ENCODE results near the gene LYST. TPM values are rescaled to one million over a fixed set of nuclear protein-coding genes. Genes with fewer than 3 reads are reported as not detected.

The LYST gene
- total and polyA plus RNA-seq, 2 of the 8 experiments (the other 6 are each of a cell fraction or from before 2014, with no cell fraction given) = 0.29 to 0.58 TPM

- TF ChIP-seq, protein P1, sequence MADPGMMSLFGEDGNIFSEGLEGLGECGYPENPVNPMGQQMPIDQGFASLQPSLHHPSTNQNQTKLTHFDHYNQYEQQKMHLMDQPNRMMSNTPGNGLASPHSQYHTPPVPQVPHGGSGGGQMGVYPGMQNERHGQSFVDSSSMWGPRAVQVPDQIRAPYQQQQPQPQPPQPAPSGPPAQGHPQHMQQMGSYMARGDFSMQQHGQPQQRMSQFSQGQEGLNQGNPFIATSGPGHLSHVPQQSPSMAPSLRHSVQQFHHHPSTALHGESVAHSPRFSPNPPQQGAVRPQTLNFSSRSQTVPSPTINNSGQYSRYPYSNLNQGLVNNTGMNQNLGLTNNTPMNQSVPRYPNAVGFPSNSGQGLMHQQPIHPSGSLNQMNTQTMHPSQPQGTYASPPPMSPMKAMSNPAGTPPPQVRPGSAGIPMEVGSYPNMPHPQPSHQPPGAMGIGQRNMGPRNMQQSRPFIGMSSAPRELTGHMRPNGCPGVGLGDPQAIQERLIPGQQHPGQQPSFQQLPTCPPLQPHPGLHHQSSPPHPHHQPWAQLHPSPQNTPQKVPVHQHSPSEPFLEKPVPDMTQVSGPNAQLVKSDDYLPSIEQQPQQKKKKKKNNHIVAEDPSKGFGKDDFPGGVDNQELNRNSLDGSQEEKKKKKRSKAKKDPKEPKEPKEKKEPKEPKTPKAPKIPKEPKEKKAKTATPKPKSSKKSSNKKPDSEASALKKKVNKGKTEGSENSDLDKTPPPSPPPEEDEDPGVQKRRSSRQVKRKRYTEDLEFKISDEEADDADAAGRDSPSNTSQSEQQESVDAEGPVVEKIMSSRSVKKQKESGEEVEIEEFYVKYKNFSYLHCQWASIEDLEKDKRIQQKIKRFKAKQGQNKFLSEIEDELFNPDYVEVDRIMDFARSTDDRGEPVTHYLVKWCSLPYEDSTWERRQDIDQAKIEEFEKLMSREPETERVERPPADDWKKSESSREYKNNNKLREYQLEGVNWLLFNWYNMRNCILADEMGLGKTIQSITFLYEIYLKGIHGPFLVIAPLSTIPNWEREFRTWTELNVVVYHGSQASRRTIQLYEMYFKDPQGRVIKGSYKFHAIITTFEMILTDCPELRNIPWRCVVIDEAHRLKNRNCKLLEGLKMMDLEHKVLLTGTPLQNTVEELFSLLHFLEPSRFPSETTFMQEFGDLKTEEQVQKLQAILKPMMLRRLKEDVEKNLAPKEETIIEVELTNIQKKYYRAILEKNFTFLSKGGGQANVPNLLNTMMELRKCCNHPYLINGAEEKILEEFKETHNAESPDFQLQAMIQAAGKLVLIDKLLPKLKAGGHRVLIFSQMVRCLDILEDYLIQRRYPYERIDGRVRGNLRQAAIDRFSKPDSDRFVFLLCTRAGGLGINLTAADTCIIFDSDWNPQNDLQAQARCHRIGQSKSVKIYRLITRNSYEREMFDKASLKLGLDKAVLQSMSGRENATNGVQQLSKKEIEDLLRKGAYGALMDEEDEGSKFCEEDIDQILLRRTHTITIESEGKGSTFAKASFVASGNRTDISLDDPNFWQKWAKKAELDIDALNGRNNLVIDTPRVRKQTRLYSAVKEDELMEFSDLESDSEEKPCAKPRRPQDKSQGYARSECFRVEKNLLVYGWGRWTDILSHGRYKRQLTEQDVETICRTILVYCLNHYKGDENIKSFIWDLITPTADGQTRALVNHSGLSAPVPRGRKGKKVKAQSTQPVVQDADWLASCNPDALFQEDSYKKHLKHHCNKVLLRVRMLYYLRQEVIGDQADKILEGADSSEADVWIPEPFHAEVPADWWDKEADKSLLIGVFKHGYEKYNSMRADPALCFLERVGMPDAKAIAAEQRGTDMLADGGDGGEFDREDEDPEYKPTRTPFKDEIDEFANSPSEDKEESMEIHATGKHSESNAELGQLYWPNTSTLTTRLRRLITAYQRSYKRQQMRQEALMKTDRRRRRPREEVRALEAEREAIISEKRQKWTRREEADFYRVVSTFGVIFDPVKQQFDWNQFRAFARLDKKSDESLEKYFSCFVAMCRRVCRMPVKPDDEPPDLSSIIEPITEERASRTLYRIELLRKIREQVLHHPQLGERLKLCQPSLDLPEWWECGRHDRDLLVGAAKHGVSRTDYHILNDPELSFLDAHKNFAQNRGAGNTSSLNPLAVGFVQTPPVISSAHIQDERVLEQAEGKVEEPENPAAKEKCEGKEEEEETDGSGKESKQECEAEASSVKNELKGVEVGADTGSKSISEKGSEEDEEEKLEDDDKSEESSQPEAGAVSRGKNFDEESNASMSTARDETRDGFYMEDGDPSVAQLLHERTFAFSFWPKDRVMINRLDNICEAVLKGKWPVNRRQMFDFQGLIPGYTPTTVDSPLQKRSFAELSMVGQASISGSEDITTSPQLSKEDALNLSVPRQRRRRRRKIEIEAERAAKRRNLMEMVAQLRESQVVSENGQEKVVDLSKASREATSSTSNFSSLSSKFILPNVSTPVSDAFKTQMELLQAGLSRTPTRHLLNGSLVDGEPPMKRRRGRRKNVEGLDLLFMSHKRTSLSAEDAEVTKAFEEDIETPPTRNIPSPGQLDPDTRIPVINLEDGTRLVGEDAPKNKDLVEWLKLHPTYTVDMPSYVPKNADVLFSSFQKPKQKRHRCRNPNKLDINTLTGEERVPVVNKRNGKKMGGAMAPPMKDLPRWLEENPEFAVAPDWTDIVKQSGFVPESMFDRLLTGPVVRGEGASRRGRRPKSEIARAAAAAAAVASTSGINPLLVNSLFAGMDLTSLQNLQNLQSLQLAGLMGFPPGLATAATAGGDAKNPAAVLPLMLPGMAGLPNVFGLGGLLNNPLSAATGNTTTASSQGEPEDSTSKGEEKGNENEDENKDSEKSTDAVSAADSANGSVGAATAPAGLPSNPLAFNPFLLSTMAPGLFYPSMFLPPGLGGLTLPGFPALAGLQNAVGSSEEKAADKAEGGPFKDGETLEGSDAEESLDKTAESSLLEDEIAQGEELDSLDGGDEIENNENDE (IDR thresholded peaks at IDR 0.05; ENCODE audit: insufficient replicate concordance, low read length) = no peak
- TF ChIP-seq SIX5 (IDR thresholded peaks at IDR 0.05; ENCODE audit: low read depth, low read length) (no peak), RXRA (IDR thresholded peaks at IDR 0.05; ENCODE audit: insufficient read depth, low read depth, low read length) (no peak), MAFK (IDR thresholded peaks at IDR 0.05; ENCODE audit: low read depth, low read length) (no peak), ZNF274 (IDR thresholded peaks at IDR 0.05; ENCODE audit: borderline replicate concordance, extremely low read depth, low read length) (no peak), SRF (IDR thresholded peaks at IDR 0.05; ENCODE audit: low read depth, low read length) (peak; percentile 36; the same call in 1 of the 2 replicates), BACH1 (IDR thresholded peaks at IDR 0.05; ENCODE audit: low read length) (no peak), POLR2AphosphoS5 (IDR thresholded peaks at IDR 0.05; ENCODE audit: low read depth, low read length) (peak; percentile 73), RBBP5 (IDR thresholded peaks at IDR 0.05; ENCODE audit: borderline replicate concordance, low read depth, low read length) (0 out of 2 replicates have a peak, but pooled peaks have one; percentile 9), CHD2 (IDR thresholded peaks at IDR 0.05; ENCODE audit: low read length) (no peak)
These were observed 473 bp upstream of the LYST start (continued) for GRCh38 chr1:235866913-235867845.

Data from H1 (cell line).